IMR-90 (cell line): ENCODE results near the gene H6PD. TPM values are rescaled to one million over a fixed set of nuclear protein-coding genes. Genes with fewer than 3 reads are reported as not detected.

Source experiments
- ATAC-seq: fragments of 200-7000 bp; cut with Tn5 transposase; 2 replicates; pipeline ENCODE4 v1.9.1; 2020; ENCODE audit warnings: low read depth, mild to moderate bottlenecking, moderate library complexity
- BruUV-seq: library from RNA; stranded (reverse); fragments of 400-500 nt; replicated peaks from 2 replicates; lab custom pipeline; 2021; lab: Mats Ljungman, UMichigan
- CTCF ChIA-PET: fragments of 300-600 bp; formaldehyde crosslinking; extraction: SDS; loops from one replicate; lab custom pipeline; 2021; ENCODE audit warnings: antibody characterized with exemption; lab: Yijun Ruan, JAX
- POLR2A ChIA-PET: fragments of 300-600 bp; sonication (Branson Sonifier 250); formaldehyde crosslinking; loops from one replicate; lab custom pipeline; 2022; ENCODE audit warnings: antibody characterized with exemption; ENCODE audit not compliant: unreplicated experiment; lab: Charles Lee
- DNase-seq: peaks from one replicate; pipeline ENCODE4 v3.0.0; 2013
- H2AFZ ChIP-seq: replicated peaks from 2 replicates; pipeline ENCODE3; 2013; ENCODE audit warnings: low read length, mild to moderate bottlenecking; ENCODE audit not compliant: poor library complexity
- H2AK5ac ChIP-seq: 2 replicates; pipeline ENCODE4 v1.6.1; 2013; ENCODE audit warnings: low read depth, low read length, inconsistent platforms
- H2AK9ac ChIP-seq: replicated peaks from 2 replicates; pipeline ENCODE3; 2013; ENCODE audit warnings: mild to moderate bottlenecking, low read depth, low read length, moderate library complexity; ENCODE audit not compliant: poor library complexity
- H2BK120ac ChIP-seq: 2 replicates; pipeline ENCODE4 v1.6.1; 2013; ENCODE audit warnings: low read depth, low read length, inconsistent platforms
- H2BK15ac ChIP-seq: 3 replicates; pipeline ENCODE4 v1.6.1; 2013; ENCODE audit warnings: low read depth, low read length, inconsistent platforms
- H2BK20ac ChIP-seq: 2 replicates; pipeline ENCODE4 v1.6.1; 2013; ENCODE audit warnings: low read depth, mild to moderate bottlenecking, inconsistent platforms, low read length, moderate library complexity
- H2BK5ac ChIP-seq: 2 replicates; pipeline ENCODE4 v1.6.1; 2013; ENCODE audit warnings: mild to moderate bottlenecking, low read depth, low read length, inconsistent platforms; ENCODE audit not compliant: poor library complexity, severe bottlenecking
- H3K14ac ChIP-seq: replicated peaks from 2 replicates; pipeline ENCODE4 v1.6.1; 2013; ENCODE audit warnings: low read depth, low read length, inconsistent platforms
- H3K18ac ChIP-seq: 2 replicates; pipeline ENCODE4 v1.6.1; 2013; ENCODE audit warnings: low read depth, low read length, control low read depth
- H3K23ac ChIP-seq: 2 replicates; pipeline ENCODE4 v1.6.1; 2013; ENCODE audit warnings: low read depth, low read length, inconsistent platforms
- H3K27ac ChIP-seq: 2 replicates; pipeline ENCODE4 v1.5.1; 2013; ENCODE audit warnings: mild to moderate bottlenecking, control low read depth, low read length; ENCODE audit not compliant: insufficient read depth
- H3K27me3 ChIP-seq: 2 replicates; pipeline ENCODE4 v1.6.1; 2013; ENCODE audit warnings: low read length; ENCODE audit not compliant: control insufficient read depth, insufficient read depth
- H3K36me3 ChIP-seq: 2 replicates; pipeline ENCODE4 v1.6.1; 2013; ENCODE audit warnings: low read length, mixed read lengths; ENCODE audit not compliant: control insufficient read depth, insufficient read depth
- H3K4ac ChIP-seq: 2 replicates; pipeline ENCODE4 v1.6.1; 2013; ENCODE audit warnings: low read depth, low read length, inconsistent platforms
- H3K4me1 ChIP-seq: 2 replicates; pipeline ENCODE4 v1.6.1; 2013; ENCODE audit warnings: low read length, mixed read lengths; ENCODE audit not compliant: control insufficient read depth, insufficient read depth
- H3K4me2 ChIP-seq: 2 replicates; pipeline ENCODE4 v1.6.1; 2013; ENCODE audit warnings: low read depth, mild to moderate bottlenecking, control low read depth, low read length, moderate library complexity
- H3K4me3 ChIP-seq: 2 replicates; pipeline ENCODE4 v1.5.1; 2013; ENCODE audit warnings: low read depth, mild to moderate bottlenecking, control low read depth, low read length, moderate library complexity; ENCODE audit not compliant: insufficient read depth
- H3K56ac ChIP-seq: 2 replicates; pipeline ENCODE4 v1.6.1; 2013; ENCODE audit warnings: low read length, inconsistent platforms; ENCODE audit not compliant: insufficient read depth; ENCODE audit errors: extremely low read depth
- H3K79me1 ChIP-seq, 2 experiments: 2 replicates each; pipeline ENCODE4 v1.6.1; 2013; ENCODE audit warnings: low read length in 2 of 2, inconsistent platforms in 1 of 2, low read depth in 1 of 2
- H3K9ac ChIP-seq: 2 replicates; pipeline ENCODE4 v1.6.1; 2013; ENCODE audit warnings: low read depth, low read length, control low read depth
- H3K9me1 ChIP-seq: 2 replicates; pipeline ENCODE4 v1.6.1; 2013; ENCODE audit warnings: low read length, inconsistent platforms; ENCODE audit not compliant: insufficient read depth
- H3K9me3 ChIP-seq: 2 replicates; pipeline ENCODE4 v1.6.1; 2013; ENCODE audit warnings: low read length; ENCODE audit not compliant: control insufficient read depth, insufficient read depth
- H4K20me1 ChIP-seq: 2 replicates; pipeline ENCODE4 v1.6.1; 2013; ENCODE audit warnings: low read length, inconsistent platforms; ENCODE audit not compliant: insufficient read depth
- H4K5ac ChIP-seq: 2 replicates; pipeline ENCODE4 v1.6.1; 2013; ENCODE audit warnings: mild to moderate bottlenecking, low read depth, low read length, control low read depth
- H4K8ac ChIP-seq, 2 experiments: 2 replicates each; pipeline ENCODE4 v1.6.1; 2013; ENCODE audit warnings: low read depth in 2 of 2, low read length in 2 of 2, control low read depth in 1 of 2, inconsistent platforms in 1 of 2
- H4K91ac ChIP-seq: 2 replicates; pipeline ENCODE4 v1.6.1; 2013; ENCODE audit warnings: low read depth, low read length, inconsistent platforms; ENCODE audit not compliant: insufficient read depth
- CEBPB ChIP-seq: IDR thresholded peaks from 2 replicates; pipeline ENCODE4 v1.6.1; 2012; ENCODE audit warnings: low read depth, low read length, improper control_type of control experiment
- CHD1 ChIP-seq: IDR thresholded peaks from 2 replicates; pipeline ENCODE4 v1.6.1; 2012; ENCODE audit warnings: low read depth, low read length, improper control_type of control experiment
- CTCF ChIP-seq: conservative IDR thresholded peaks from 2 replicates; pipeline ENCODE4 v1.5.1; 2012; ENCODE audit warnings: mild to moderate bottlenecking, low read depth, low read length, improper control_type of control experiment
- ELK1 ChIP-seq: fragments of 150-350 bp; IDR thresholded peaks from 2 replicates; pipeline ENCODE4 v1.6.1; 2016; ENCODE audit warnings: low read depth, mild to moderate bottlenecking, low read length, moderate library complexity, borderline replicate concordance
- FOS ChIP-seq: fragments of 150-350 bp; IDR thresholded peaks from 2 replicates; pipeline ENCODE4 v1.6.1; 2016; ENCODE audit warnings: low read depth, low read length
- MAFK ChIP-seq: IDR thresholded peaks from 2 replicates; pipeline ENCODE4 v1.6.1; 2012; ENCODE audit warnings: low read depth, low read length, improper control_type of control experiment
- MAZ ChIP-seq: IDR thresholded peaks from 2 replicates; pipeline ENCODE4 v1.6.1; 2012; ENCODE audit warnings: low read depth, mild to moderate bottlenecking, low read length, improper control_type of control experiment, moderate library complexity, borderline replicate concordance
- MXI1 ChIP-seq: IDR thresholded peaks from 2 replicates; pipeline ENCODE4 v1.6.1; 2012; ENCODE audit warnings: low read depth, mild to moderate bottlenecking, low read length, moderate library complexity, borderline replicate concordance
- NFE2L2 ChIP-seq: fragments of 150-350 bp; IDR thresholded peaks from 2 replicates; pipeline ENCODE4 v1.6.1; 2016; ENCODE audit warnings: low read depth, mild to moderate bottlenecking, low read length
- RAD21 ChIP-seq: IDR thresholded peaks from 2 replicates; pipeline ENCODE4 v1.6.1; 2012; ENCODE audit warnings: low read length, improper control_type of control experiment
- RCOR1 ChIP-seq: IDR thresholded peaks from 2 replicates; pipeline ENCODE4 v1.6.1; 2012; ENCODE audit warnings: mild to moderate bottlenecking, low read length, improper control_type of control experiment; ENCODE audit not compliant: insufficient replicate concordance
- SMC3 ChIP-seq: fragments of 150-350 bp; IDR thresholded peaks from 2 replicates; pipeline ENCODE4 v1.6.1; 2016; ENCODE audit warnings: low read depth, mild to moderate bottlenecking, antibody characterized with exemption, low read length, moderate library complexity
- WGBS, 2 experiments: methylation state at CpG; one replicate each; pipeline versions ENCODE4 v1.1.5 to v1.1.7; 2013; ENCODE audit warnings: missing lambda C conversion rate in 2 of 2; ENCODE audit not compliant: insufficient read length in 1 of 2; ENCODE audit errors: extremely low coverage in 2 of 2; 5-methylcytosine and 5-hydroxymethylcytosine counted together
- dilution Hi-C: fragments of 300-500 bp; cut with HindIII; formaldehyde crosslinking; loops from one replicate; pipeline ENCODE4 v1.14.3; 2018; ENCODE audit warnings: low sequenced_read_pairs; ENCODE audit not compliant: unreplicated experiment
- in situ Hi-C: fragments of 300-500 bp; cut with MboI; formaldehyde crosslinking; loops from 3 replicates; pipeline ENCODE4 v1.14.3; 2019; ENCODE audit warnings: low sequenced_read_pairs, inconsistent platforms, mixed read lengths
- intact Hi-C: fragments of 100-400 bp; cut with micrococcal nuclease; formaldehyde crosslinking; loops from 2 replicates; pipeline ENCODE4 v1.10.0; 2022
- polyA plus RNA-seq, 3 experiments: library from polyadenylated mRNA; depleted of rRNA; stranded (reverse); fragments of >200 nt; gene quantifications; 2 replicates each; pipeline ENCODE4 v1.2.3, GENCODE V29; 2012; ENCODE audit warnings: low replicate concordance in 1 of 3
- total RNA-seq: library from RNA; depleted of rRNA; stranded (reverse); fragments of >200 nt; gene quantifications from 2 replicates; pipeline ENCODE4 v1.2.3, GENCODE V29; 2012

H6PD gene
- total and polyA plus RNA-seq, 2 of the 4 experiments (the other 2 are of a cell fraction): 9.3 to 22.1 TPM

DNA sequence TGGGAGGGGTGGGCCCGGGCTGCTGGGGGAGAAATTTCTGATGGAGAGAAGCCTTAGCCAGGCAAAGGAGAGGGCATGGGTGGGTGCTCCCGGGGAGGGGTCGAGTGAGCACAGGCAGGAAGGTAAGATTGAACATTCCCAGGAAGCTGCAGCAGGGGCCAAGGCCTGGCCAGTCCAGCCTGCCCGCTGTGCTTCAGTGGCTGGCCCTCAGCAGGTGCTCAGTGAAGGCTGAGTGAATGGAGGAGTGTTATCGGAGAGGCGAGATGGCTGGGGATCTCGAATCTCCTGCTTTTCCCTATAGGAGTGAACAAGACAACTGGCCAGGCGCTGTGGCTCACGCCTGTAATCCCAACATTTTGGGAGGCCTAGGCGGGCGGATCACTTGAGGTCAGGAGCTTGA is 79.0 kb downstream of the H6PD start:
- no peak overlapping the region for H3K27ac ChIP-seq
- no peak overlapping the region for H4K5ac ChIP-seq
- H4K91ac ChIP-seq: no peak overlapping the region
- CTCF ChIA-PET: no interaction called here
- H3K79me1 ChIP-seq: peaks cover 30 to 92% of the 10 kb centered on the region in 2 experiments
- H4K8ac ChIP-seq: no peak overlapping the region
- ATAC-seq (no peak), DNase-seq (no peak)
- no peak overlapping the region for H3K14ac ChIP-seq
- TF ChIP-seq MXI1 (no peak), CTCF (no peak), MAFK (no peak), ELK1 (no peak), CEBPB (no peak), RCOR1 (no peak), CHD1 (no peak), RAD21 (no peak), SMC3 (no peak), MAZ (no peak), NFE2L2 (no peak), FOS (no peak)
- no peak overlapping the region for H3K4ac ChIP-seq
- no peak overlapping the region for H3K4me2 ChIP-seq
- intact Hi-C loops (no loop called here), in situ Hi-C loops (no loop called here), dilution Hi-C loops (no loop called here)
- no peak overlapping the region for H3K23ac ChIP-seq
- no peak overlapping the region for H2BK20ac ChIP-seq
- H2BK15ac ChIP-seq: no peak overlapping the region
- H3K4me1 ChIP-seq: peaks cover 27% of the 10 kb centered on the region
- POLR2A ChIA-PET: no interaction called here
- H3K9me3 ChIP-seq: no peaks in the 10 kb centered on the region
- H2BK5ac ChIP-seq: no peak overlapping the region
- no peak overlapping the region for H3K18ac ChIP-seq
- no peak overlapping the region for H3K56ac ChIP-seq
- no peak overlapping the region for H2AFZ ChIP-seq
- no peaks in the 10 kb centered on the region for H3K27me3 ChIP-seq
- no peaks in the 10 kb centered on the region; the same call in 1 of the 2 replicates for H3K36me3 ChIP-seq
- no peak overlapping the region for H3K9ac ChIP-seq
- H4K20me1 ChIP-seq: peaks cover 95% of the 10 kb centered on the region
- H2BK120ac ChIP-seq: no peak overlapping the region
- no peak overlapping the region for H3K4me3 ChIP-seq
- no peak overlapping the region for H2AK9ac ChIP-seq
- no peak overlapping the region for H2AK5ac ChIP-seq
- peaks cover 44% of the 10 kb centered on the region for H3K9me1 ChIP-seq
- BruUV-seq: no TSS peak
- 100% methylated on average over 4 of the region's 11 CpGs; no CpG with 5 or more reads in 1 of the 2 experiments for WGBS, 2 experiments
